Ramos (cell line): ENCODE data around the gene BCL2L12.

Source experiments
- in situ Hi-C: fragments of 300-500 bp; cut with MboI; formaldehyde crosslinking; loops from one replicate; pipeline ENCODE4 v1.14.3; 2022; ENCODE audit warnings: low sequenced_read_pairs; ENCODE audit not compliant: unreplicated experiment

The BCL2L12 gene

DNA sequence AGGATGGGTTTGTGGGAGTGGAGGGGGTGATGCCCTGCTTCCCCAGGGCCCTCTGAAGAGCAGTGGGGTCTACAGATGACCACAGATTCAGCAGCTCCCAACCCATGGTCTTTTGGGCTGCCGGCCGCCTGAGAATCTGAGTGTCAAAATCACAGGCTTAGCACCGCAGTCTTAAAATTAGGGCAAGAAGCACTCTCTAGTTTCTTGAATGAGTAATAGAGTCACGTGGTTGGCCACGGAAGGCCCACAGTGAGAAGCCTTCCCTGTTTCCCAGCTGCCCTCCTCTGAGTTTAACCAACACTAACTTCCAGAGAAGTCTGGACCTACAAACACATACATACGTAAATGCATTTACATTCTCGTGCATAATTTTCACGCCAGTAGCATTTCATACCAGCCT is 16.5 kb downstream of the BCL2L12 start:
- in situ Hi-C loops: no loop called here

DNA sequence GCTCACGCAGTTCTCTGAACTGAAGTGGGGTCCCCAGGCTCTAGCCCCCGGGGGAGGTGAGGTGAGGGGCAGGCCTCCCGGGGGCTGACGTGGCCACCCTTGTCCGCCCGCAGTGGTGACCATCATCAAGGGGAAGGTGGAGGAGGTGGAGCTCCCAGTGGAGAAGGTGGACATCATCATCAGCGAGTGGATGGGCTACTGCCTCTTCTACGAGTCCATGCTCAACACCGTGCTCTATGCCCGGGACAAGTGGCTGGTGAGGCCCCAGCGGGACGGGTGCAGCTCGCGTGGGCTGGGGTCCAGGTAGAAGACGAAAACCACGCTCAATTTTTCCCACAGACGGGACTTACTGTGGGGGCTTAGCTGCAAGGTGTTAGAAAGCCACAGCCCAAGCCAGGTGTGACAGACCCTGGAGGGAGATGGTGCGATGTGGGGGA is 18.1 kb downstream of the BCL2L12 start:
- in situ Hi-C loops: no loop called here

DNA sequence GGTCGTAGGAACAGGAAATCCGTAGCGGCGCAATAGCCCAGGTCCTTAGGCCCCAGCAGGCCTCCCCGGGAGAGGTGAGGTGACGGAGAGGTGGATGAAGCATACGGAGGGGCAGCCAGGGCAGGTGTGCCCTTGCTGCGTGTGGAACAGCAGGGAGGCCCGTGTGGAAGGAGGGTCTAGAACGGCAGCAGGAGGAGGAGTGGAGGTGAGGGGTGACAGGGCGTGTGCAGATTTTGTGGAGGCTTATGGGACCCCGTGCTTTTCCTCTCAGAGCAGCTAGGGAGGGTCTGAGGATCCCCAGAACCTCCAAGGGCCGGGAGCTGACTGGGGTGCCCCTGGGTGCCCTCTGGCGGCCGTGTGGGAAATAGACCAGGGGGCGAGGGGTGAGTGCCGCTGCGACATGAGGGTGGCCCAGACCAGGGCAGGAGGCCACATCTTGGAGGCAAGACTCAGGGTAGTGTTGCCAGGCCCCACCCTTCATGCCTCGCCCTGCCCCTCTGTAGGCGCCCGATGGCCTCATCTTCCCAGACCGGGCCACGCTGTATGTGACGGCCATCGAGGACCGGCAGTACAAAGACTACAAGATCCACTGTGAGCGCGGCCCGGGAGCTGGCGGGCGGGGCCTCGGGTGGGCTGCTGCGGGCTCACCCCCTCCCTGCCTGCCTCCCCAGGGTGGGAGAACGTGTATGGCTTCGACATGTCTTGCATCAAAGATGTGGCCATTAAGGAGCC is 18.7 kb downstream of the BCL2L12 start:
- in situ Hi-C loops: no loop called here

DNA sequence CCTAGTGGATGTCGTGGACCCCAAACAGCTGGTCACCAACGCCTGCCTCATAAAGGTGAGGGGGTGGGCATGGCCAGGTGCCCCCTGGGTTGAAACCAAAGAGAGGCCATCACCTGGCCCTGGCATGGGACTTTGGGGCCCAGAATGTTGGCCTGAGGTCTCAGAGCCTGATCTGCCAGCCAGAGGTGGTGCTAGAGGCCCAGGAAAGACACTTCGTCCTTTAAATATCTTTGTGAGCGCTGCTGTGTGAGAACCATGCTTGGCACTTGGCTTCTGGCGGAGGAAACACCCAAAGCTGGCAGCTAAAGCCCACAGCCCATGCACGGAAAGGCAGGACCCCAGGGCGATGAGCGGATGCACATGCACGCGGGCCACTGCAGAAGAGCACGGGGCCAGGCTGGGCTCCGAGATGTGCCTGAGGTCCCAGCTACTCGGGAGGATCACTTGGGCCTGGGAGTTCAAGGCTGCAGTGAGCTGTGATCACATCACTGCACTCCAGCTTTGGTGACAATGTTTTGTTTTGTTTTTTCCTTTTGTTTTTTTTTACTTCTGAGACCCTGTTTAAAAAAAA is 19.3 kb downstream of the BCL2L12 start:
- in situ Hi-C loops: no loop called here

DNA sequence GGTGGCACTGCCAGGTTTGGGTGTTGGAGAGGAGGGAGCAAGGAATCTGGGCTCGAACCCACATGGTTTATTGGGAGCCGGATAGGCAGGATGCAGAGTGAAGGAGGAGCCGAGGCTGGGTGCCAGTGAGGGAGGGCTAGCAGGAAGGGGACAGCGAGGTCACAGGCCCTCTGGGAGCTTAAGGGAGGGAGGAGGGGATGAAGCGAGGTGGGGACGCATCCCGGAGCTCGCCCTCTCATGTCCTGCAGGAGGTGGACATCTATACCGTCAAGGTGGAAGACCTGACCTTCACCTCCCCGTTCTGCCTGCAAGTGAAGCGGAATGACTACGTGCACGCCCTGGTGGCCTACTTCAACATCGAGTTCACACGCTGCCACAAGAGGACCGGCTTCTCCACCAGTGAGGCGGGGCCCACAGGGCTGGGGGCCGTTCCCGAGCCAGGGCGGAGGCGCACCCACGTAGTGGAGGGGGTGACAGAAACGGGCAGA is 20.2 kb downstream of the BCL2L12 start:
- in situ Hi-C loops: no loop called here

DNA sequence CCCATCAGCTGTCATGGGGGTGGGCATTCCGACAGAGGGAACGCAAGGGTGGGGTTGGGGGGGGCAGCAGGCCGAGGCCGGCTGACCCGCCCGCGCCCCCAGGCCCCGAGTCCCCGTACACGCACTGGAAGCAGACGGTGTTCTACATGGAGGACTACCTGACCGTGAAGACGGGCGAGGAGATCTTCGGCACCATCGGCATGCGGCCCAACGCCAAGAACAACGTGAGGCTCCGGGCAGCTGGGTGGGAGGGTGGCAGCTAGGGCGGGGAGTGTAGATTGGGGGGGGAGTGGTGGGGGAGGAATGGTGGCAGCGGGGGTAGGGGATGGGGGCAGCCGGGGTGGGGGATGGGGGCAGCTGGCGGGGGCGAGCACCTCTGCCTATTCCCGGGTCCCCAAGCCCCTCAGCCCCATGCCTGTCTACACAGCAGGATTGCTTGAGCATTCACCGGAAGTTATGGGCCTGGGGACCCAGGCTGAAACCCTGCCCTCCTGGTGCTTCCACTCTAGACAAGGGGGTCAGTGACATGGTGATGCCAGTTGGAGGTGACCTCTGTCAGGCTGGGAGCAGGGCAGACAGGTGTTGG is 20.9 kb downstream of the BCL2L12 start:
- in situ Hi-C loops: no loop called here

DNA sequence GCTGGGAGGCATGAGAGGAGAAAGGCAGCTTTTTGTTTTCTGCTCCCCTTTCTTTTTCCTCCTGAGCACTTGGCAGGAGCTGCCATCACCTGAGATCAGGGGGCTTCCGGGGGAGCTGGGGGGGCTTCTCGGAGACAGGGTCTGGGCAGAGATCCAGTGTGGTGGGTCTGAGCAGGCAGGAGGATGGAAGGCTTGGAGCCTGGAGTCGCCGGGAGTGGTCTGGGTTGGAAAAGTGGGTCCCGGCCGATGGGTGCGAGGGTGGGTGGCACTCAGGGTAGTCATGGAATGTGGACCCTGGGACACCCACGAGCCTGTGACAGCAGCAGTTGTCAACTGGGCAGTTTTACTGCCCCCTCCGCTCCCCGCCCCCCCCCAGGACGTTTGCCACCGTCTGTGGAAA is 21.4 kb downstream of the BCL2L12 start:
- in situ Hi-C loops: no loop called here

DNA sequence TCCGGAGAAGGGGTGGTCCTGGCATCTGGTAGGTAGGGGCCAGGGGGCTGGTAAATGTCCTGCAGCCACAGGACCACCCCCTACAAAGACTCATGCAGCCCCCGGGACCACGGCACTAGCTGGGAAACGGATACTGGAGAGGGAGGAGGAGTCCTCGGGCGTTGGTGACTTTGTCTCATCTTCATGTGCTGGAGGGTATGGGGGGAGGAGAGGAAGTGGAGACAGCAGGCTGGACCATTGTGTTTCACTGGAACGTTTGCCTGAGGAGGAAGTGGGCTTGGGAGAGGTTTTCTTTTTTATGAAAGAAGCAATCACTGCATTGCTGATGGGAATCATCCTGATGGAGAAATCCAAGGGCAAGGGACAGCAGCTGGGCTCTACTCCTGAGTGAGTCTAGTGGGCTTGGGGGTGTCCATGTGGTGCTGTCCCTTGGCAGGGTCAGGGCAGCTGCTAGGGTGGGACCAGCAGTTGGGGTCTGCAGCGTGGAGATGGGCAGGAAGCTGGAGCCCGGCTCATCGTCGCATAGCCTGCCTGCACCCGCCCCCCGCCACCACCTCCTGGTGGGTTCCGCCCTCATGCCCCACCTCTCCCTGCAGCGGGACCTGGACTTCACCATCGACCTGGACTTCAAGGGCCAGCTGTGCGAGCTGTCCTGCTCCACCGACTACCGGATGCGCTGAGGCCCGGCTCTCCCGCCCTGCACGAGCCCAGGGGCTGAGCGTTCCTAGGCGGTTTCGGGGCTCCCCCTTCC is 22.0 kb downstream of the BCL2L12 start:
- in situ Hi-C loops: no loop called here

DNA sequence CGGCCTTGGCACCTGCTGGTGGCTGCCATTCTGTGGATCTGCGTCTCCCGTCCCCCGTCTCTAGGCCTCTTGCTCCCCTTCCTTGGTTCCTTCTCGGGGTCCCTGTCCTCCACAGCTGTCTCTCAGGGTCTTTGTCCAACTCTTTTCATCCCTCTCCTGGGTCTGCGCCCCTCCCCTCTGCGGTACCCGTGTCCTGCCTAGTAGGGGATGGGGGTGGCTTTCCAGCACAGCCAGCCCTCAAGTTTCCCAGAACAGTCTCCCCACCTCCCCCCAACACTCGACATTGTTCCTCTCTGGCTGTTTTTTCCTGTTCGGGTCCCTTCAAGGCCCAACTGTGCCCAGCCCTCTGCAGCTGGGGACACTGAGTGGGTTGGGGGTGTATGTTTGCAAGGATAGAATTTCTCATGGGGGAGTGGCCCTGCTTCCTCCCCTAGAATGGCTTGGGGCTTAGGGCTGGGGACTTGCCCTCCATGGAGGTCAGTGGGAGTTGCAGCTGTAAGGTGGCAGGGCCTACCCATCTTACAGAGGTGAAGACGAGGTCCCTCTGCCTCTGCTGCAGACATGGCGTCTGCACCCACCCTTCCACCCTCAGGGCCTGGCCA is 22.9 kb downstream of the BCL2L12 start:
- in situ Hi-C loops: no loop called here

DNA sequence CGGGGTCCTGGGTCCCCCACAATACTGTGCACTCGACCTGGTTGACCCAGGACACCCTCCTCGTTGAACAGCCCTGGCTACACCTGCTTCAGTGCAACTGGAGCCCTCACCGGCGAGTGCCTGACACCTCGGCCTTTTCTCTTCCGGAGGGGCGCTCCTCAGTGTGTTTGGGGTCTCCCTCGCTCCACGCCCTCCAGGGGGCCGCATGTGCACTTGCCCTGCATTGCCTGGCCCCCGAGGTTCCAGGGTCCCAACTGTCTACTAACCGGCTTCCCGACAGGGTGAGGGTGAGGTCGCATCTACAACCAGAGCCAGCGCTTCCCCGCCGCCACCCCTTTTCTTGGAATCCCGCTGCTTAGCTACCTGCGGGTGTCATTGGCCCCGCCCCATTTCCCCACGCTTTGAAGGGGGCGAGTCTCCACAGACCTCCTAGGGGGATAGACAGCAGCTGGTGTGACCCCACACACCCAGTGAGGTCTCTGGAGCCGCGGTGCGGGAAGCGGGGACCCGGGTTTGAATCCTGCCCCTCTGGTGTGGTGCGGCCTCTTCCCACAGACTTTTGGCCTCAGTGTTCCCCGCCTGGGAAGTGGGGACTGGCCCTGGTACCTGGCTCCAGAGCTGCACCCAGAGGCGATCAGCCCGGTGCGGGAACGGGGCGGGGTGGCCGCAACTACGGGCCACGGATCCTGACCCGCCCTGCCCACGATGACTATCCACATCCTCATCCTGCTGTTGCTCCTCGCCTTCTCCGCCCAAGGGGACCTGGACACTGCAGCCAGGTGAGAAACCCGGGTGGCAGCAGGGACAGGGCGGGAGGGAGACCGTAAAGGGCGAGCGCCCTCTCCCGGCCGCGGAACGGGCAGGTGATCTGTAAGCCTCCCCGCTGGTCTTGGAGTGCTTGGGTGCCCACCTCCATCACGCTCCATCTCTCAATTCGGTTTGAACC is 23.7 kb downstream of the BCL2L12 start, which contains the start of gene ADM5:
Gene ADM5 (plus strand): TSS at position 462 of the 946 bp plus-strand sequence. CDS start 244 bp downstream, at position 706.
- in situ Hi-C loops: no loop called here

DNA sequence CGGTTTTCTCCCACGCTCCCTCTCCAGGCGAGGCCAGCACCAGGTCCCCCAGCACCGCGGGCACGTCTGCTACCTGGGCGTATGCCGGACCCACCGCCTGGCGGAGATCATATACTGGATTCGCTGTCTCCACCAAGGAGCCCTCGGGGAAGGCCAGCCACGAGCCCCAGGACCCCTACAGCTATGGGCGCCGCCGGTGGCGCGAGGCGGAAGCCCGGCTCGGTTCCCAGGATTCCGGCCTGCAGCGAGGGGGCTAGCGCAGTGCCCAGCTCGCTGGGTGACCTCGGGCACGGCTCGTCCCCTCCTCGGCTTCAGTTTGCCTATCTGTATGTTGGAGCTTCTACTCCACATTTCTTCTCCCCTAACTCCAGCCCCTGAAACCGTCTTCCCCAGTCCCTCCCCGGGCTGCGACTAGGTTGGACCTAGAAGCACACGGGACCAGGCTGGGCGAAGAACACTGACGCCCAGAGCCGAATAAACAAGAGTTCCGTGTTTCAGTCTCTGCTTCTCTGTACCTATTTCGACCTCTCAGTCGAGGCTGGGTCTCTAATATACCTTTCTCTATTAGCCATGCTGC is 24.4 kb downstream of the BCL2L12 start:
- in situ Hi-C loops: no loop called here

DNA sequence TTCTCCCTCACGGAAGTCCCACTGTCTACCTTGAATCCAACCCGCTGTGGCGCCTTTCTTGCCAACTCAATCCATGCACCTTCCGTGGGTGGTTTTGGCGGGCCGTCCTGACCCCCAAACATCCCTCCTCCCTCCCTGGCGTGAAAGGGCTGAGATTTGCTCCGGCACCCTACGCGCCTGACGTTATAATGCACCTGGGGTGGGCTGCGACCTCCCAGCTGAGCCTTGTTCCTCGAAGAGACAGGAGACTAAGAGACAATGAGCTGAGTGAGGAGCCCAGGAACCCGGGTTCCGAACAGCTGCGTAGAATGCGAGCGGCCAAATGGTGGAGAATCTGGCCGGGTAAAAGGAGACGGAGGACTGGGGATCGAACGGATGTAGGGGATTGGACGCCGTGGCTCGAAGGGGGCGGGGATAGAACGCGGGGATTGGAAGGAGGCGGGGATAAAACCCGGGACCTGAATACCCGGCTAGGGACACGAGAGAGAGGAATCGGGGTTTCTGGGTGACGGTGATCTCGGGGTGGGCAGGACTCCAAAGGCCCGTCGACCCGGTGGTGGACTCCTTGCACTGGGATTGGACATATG is 25.0 kb downstream of the BCL2L12 start, which contains the start of gene CPT1C:
Gene CPT1C (plus strand): TSS at position 461 of the 587 bp plus-strand sequence. CDS start 1,137 bp downstream, outside the sequence.
- in situ Hi-C loops: no loop called here

DNA sequence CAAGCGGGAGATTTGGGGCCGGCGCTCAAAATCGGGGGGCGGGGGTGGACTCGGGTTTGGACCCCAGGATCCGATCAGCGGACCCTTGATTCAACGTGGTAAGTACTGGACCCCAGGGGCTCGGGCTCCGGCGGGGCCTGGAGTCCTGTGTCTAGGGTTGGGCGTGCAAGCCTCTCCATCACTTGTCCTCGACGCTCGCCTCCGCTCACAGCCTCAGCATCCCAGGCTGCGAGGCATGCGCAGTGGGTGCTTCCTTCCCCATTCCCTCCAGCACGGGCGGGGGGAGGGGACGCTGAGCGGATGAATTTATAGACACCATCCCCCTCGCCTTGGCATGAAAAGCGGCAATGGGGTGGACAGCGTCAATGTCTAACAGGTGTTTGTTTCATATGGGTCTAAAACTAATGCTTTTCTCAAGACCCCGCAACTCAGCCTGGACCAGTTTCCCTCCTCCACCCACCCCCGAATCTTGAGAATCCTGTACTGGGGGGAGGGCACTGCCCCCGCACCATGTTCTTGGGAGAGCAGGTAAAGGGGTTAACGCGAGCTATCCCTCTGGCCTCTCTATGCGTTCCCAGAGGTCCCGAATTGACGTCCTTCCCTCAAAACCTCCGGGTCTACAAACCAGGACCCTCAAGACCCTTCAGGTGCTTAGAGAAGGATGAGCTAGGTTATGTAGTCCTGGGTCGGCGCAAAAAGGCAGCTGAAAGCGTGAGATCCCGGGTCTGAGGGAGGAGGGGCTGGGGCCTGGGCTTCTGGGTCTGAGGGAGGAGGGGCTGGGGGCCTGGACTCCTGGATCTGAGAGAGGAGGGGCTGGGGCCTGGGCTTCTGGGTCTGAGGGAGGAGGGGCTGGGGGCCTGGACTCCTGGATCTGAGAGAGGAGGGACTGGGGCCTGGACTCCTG is 25.8 kb downstream of the BCL2L12 start:
- in situ Hi-C loops: no loop called here

DNA sequence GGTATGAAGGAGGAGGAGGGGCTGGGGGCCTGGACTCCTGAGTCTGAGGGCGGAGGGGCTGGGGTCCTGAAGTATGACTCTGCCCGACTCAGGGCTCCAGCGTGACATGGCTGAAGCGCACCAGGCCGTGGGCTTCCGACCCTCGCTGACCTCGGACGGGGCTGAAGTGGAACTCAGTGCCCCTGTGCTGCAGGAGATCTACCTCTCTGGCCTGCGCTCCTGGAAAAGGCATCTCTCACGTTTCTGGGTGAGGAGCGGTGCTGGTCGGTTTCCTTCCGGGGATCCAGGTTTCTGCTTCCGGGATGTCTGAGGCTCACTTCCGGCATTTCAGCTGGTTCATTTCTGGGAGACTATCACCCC is 26.4 kb downstream of the BCL2L12 start:
- in situ Hi-C loops: no loop called here

DNA sequence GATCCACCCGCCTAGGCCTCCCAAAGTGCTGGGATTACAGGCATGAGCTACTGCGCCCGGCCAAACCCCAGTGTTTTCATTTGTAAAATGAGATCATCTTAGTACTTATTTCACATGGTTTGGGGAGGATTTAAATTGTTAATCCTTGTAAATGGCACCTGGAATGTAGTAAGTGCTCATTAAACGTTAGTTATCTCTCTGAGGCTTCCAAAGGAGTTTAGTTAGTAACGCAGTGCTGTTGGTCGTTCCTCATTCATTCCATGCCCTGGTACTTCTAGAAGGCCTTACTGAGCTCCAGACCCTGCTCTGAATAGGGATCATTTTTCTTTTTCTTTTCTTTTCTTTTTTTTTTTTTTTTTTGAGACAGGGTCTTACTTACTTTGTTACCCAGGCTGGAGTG is 30.4 kb downstream of the BCL2L12 start:
- in situ Hi-C loops: no loop called here

DNA sequence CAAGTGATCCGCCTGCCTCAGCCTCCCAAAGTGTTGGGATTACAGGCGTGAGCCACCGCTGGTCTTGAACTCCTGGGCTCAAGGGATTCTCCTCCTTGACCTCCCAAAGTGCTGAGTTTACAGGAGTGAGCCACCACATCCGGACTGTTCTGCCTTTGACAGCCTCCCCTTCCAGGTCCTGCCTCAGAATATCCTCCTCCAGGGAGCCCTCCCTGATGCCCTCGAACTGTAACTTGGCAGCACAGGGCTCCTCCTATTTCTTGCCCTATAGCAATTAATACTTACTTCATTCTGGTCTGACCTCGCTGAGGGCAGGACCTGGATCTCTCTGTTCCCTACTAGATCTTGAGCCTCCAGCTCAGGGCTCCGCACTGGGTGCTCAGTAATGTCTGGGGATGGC is 31.1 kb downstream of the BCL2L12 start:
- in situ Hi-C loops: no loop called here

DNA sequence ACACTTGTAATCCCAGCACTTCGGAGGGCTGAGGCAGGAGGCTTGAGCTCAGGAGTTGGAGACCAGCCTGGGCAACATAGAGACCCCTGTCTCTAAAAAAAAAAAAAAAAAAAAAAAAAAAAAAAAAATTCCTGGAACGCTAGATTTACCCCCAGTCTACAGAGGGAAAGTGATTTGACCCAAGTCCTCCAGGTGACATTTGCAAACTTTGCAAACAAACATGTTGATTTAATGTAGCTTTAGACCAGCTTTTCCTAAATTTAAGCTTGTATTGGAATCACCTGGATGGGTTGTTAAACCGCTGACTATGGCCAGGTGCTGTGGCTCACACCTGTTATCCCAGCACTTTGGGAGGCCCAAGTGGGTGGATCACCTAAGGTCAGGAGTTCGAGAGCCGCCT is 33.6 kb downstream of the BCL2L12 start:
- in situ Hi-C loops: no loop called here

DNA sequence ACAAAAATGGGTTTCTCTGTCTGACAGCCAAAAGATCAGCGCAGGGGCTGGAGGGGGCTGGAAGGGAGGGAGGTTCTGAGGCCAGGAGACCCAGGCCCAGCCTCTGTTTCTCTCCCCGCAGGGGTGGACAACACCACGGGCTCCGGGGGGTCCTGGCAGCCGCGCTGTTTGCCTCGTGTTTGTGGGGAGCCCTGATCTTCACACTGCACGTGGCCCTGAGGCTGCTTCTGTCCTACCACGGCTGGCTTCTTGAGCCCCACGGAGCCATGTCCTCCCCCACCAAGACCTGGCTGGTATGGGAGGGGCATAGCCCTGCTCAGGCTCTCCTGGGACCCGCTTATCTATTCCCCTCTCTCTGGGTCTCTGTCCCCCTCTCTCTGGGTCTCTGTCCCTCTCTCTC is 34.8 kb downstream of the BCL2L12 start:
- in situ Hi-C loops: no loop called here
